Superior temporal gyrus (tissue), 1 donor: ENCODE results near the gene HDAC10.

Source experiments
- DNase-seq: peaks from one replicate; pipeline ENCODE4 v3.0.0-alpha.2; 2016; ENCODE audit errors: extremely low spot score

Gene HDAC10

DNA sequence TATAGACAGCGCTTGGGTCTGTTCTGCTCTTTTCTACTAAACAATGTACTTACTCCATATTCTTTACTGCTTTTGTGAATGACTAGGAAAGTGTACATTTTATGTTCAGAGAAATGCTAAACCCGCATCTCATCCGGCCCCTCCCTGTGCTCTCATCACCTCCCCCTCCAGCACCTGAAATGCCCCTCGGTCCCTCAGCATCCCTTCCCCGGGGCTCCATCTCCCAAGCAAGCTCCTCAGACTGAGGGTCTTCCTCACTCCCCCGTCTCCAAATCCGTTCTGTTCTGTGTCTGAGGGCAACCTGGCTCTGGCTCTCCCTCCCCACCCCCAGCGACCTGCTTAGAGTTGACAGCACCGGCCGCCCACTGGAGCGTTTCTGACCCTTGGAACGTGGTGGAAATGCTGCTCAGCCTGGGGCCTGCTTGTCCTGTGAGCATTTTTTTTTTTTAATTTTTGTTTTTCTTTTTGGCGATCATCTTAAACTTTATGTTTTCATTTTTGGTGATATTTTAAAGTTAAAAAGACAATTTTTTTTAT lies 48.9 kb downstream of the HDAC10 start:
- DNase-seq = no peak

DNA sequence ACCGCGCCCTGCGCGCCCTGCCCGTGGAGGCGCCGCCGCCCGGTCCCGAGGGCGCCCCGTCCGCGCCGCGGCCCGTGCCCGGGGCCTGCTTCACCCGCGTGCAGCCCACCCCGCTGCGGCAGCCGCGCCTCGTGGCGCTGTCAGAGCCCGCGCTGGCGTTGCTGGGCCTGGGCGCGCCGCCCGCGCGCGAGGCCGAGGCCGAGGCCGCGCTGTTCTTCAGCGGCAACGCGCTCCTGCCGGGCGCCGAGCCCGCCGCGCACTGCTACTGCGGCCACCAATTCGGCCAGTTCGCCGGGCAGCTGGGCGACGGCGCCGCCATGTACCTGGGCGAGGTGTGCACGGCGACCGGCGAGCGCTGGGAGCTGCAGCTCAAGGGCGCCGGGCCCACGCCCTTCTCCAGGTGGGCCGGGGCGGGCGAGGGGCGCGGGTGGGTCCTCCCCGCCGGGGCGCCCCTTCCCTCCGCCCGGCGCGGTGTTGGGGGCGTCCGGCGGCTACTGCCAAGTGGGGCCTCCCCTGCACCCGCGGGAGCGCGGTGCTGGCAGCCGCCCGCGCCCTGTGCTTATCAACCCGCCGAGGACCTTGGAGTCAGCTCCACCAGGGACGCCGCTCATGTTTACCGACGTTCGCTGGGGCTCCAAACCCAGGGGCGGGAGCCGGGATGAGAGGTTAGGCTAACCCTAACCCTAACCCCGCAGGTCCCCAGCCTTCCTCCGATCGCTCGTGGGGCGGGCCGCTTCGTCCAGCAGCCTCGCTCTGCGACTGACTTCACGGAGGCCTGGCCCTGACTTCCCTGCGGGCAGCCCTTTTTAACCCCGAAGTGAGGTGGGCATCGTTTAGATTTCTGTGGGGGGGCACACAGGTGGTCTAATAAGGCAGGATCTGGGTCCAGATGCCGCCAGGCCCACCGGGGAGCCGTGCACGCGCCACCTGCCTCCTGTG lies 49.6 kb downstream of the HDAC10 start:
- no peak for DNase-seq

DNA sequence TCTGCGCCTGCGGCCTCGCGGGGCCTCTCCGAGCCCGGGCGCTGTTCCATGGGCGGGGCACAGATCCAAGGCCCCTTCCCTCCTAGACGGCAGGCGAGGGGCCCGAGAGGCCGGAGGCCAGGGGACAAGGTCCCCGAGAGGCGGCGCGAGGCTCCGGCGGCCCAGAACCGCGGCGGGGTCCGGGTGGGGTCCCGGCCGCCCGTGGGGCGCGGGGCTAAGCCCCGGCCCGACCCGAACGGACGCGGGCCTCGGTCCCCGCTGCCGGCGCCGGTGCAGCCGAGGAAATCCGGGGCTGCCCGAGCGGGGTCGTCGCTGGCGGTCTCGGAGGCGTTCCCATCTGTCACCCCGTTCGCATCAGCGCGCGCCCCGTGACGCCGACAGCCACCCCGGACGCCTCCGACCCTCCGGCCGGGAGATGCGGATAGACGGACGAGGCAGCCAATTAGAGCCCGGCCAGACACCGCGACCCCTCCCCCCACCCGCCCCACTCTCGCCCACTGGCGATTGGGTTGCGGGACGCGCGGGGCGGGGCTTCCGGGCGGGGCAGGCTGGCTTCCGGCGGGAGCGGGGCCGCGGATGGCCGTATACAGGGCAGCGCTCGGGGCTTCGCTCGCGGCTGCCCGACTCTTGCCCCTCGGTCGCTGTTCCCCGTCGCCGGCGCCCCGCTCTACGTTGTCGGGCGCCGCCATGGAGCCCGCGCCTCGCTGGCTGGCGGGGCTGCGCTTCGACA lies 50.4 kb downstream of the HDAC10 start, which contains the start of gene SELENOO:
SELENOO (plus strand) TSS at position 551 of the 730 bp plus-strand sequence; CDS start at position 577, 26 bp downstream.
- peak; percentile 87 for DNase-seq

- DNase-seq = no peak
Measured at GRCh38 chr22:50199829-50200460, 51.1 kb downstream of the HDAC10 start.

DNA sequence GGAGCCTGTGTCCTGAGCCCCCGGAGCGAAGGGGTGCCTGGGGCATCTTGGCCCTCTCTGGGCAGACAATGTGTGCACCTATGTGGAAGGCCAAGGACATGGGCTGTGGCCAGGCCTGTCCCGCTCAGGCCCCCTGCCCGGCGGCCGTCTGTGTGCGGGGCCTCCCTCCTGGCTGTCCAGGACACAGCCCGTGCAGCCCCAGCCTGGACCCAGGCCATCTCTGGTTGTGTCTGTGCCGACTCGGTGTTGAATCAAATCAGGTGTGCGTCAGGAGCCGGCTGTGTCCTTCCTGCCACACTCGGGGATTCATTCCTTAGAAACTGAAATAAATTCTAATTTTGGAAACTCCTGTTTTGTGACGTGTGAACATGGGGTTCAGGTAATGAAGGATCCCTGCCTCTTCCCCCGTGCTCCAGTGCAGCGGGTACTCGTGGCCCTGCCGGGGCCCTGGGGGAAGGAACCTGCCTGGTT lies 51.8 kb downstream of the HDAC10 start:
- DNase-seq = no peak

GRCh38 chr22:50198624-50199017 lies 52.4 kb downstream of the HDAC10 start:
- DNase-seq = no peak

DNA sequence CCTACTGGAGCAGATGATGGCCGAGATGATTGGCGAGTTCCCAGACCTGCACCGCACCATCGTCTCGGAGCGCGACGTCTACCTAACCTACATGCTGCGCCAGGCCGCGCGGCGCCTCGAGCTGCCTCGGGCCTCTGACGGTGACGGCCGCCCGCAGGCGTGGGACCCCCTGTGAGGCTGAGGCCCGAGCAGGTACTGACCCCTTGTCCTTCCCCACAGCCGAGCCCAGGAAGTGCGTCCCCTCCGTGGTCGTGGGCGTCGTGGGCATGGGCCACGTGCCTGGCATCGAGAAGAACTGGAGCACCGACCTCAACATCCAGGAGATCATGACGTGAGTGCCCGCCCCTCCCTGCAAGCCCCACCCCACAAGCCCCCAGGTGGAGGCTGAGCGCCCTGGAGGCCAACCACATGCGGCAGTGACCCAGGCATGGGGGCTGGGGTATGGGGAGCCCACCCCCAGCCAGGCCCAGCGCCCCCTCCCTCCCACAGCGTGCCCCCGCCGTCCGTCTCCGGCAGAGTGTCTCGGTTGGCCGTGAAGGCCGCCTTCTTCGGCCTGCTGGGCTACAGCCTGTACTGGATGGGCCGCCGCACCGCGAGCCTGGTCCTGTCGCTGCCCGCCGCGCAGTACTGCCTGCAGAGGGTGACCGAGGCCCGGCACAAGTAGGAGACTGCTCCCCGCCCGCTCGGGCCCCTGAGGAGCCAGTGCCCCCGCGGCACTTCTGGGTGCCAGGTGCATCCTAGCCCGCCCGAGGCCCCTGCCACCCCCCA lies 53.0 kb downstream of the HDAC10 start:
- no peak for DNase-seq

GRCh38 chr22:50197000-50197800 lies 53.9 kb downstream of the HDAC10 start:
- DNase-seq = no peak

DNA sequence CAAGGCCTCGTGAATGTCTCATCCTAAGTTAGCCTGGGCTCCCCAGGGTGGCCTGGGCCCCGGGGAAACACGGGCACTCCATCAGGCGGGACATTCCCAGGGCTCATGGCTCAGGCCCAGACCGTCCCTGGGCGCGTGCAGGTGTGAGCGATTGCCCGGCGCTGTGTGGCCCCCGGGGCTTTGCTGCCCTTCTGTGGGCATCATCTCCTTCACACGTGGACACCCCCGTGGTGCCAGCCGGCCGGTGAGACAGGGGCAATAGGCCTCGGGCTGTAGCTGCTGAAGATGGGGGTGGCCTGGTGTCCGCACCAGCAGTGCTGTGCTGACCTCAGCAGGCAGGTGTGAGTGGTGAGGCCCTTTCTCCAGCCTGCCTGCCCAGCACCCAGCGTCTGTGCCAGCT lies 54.8 kb downstream of the HDAC10 start:
- DNase-seq = no peak
